ENCODE data around the gene SREBF2.
A peak's percentile ranks its signal among the peaks of the same experiment; 100 is the strongest.

SREBF2 gene

DNA sequence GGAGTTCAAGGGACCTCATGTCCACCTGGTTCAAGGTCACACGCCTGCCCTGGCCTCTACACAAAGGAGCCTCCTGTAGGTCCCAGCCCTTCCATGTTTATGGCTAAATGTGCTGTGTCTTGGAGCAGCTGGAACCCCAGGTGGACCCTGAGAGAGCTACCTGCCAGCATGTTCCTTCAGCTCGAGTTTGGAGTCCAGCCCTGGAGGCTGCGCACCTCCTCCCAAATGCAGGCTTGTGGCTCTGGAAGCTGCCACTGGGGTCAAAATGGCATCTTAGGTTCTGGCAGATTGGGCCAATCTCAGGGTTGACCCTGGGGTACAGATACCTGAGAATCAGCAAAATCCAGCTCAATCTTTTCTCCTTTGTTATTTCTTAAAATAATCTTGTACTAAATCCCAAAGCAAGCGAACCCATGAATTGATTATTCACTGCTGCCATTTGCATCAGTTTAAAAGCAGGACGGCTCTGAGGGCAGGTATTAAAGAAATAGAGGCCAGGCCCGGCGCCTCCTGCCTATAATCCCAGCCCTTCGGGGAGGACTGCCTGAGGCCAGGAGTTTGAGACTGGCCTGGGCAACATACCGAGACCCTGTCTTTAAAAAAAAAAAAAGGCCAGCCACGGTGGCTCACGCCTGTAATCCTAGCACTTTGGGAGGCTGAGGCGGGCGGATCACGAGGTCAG, 90.8 kb downstream of the SREBF2 start:
- DNase-seq, result no peak

- no peak for DNase-seq
Measured at GRCh38 chr22:41925783-41926460, 93.0 kb downstream of the SREBF2 start.

GRCh38 chr22:41927813-41928212, 94.9 kb downstream of the SREBF2 start:
- DNase-seq, result no peak

DNA sequence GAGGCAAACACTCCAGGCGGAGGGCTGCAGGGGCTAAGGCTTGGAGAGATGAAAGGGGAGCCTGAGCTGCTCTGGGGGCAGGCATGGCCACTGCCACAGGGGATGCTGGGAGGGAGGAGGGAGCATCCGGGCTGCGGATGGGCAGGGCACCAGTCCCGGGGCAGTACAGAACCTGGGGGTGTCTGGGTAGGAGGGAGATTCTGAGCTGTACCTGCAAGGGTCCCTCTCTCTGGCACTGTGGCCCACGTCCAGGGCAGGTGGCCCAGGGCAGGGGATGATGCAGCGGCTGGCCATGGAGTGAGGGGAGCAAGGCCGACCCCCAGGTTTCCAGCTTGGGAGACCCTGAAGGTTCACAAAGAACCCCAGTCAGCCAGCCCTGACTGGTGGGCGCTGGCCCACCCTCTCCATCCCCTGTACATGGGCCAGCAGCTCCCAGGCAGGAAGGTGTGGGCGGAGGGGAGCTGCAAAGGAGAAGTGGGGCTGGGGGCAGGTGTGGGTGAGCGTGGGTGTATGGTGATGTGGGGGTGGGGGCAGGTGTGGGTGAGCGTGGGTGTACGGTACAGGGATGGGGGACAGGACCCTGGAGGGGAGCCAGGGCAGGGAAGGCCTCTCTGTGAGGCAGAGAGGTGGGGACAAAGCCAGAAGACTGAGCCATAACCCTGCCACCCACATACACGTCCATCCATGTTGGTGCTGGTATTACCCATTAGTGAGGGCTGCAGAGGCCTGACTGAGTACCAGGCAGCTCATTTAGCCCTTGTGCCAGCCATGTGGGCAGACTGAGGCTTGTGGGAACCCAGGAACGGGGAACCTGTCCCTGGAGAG, 95.9 kb downstream of the SREBF2 start:
- DNase-seq, result no peak

GRCh38 chr22:41929418-41929810, 96.5 kb downstream of the SREBF2 start:
- peak; percentile 64 to 75 for DNase-seq

DNA sequence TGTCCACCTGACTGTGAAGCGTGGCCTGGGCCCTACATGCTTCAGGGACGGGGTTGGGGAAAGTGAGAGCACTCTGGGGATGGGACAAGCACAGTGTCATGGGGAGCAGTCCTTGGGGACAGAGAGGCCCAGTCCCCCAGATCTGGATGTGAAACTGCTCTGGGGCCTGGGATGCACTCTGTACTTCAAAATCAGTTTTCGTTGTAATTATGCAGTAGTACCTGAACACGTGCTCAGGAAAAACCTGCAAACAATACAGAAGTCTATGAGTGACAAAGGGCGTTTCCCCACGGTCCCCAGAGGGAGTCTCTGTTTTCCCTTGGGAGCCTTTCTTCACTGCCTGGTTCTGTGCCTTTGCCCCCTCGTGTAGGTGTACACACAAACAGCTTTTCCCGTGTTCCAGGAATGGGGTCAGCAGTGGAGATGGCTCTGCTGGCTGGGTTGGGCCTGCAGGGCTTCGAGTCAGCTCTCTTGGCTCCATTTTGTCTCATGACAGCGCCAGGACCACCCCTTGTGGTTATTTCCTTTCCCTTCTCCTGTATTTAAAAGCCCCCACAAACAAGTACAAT, 98.9 kb downstream of the SREBF2 start:
- DNase-seq, result no peak

GRCh38 chr22:41932353-41932752, 99.4 kb downstream of the SREBF2 start:
- DNase-seq, result no peak

DNA sequence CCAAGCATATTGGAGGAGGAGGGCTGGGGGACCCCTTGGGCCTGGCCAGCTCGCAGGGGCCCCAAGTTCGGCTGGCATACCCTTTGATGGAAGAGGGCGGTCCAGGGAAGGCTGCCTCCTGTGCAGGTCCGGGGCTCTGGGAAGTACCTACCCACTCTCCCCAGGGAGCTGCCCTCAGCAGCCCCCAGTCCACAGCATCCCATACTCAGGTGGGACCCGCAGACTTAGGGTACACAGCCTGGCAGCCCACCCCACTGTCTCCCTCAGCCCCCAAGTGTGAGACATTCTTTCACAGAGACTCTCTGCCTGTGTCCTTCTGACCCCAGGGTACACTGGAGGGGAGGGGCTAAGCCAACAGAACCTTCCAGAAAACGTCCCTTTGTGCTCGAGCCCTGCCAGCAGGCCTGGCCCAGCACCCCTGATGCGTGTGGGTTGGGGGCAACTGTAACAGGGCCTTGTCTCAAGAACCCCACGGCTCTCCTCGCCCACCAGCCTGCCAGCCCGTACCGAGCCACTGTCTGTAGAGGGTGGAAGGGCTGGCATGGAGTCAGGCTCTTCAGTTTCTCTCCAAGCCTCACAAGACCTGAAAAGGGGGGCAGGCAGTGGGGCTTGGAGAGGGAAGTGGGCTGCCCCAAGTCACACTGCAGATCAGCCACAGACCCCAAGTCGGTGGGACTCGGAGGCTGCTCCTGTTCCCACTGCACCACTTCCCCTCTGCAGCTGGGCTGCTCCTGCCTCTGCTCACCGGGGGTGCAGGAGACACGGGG, 100.7 kb downstream of the SREBF2 start:
- no peak for DNase-seq

- DNase-seq, result no peak
Measured at GRCh38 chr22:41934284-41935014, 101.5 kb downstream of the SREBF2 start.

GRCh38 chr22:41935015-41935351, 102.1 kb downstream of the SREBF2 start:
- no peak for DNase-seq

DNA sequence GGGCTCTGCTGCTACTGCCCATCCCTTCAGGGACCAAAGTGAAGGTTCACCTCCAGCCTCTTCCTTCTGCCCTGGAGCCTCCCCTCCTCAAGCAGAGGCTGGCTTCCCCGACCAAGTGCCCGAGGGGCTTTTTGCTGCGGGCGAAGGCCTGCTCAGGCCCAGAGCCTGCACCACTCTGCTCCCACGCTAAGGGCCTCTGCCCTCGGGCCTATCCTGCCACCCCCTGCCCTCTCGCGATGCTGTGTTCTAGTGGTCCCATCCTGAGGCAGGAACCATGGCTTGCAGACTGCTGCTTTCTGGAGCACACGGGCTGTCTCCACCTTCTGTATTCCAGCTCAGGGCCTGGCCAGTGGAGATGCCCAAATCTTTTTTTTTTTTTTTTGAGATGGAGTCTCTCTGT, 102.6 kb downstream of the SREBF2 start:
- no peak for DNase-seq

DNA sequence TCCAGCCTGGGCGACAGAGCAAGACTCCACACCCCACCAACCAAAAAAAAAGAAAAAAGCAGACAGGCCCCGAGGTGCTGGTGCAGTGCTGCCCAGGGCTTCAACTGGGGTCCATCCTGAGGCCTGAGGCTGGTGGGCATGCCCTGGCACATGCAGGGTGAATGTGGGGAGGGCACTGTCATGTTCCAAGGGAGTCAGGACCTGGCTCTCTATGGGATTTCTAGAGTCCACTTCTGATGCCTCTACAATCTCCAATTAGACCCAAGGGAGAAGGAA, 103.9 kb downstream of the SREBF2 start:
- DNase-seq, result no peak

GRCh38 chr22:41939981-41940831, 107.3 kb downstream of the SREBF2 start:
- no peak for DNase-seq

DNA sequence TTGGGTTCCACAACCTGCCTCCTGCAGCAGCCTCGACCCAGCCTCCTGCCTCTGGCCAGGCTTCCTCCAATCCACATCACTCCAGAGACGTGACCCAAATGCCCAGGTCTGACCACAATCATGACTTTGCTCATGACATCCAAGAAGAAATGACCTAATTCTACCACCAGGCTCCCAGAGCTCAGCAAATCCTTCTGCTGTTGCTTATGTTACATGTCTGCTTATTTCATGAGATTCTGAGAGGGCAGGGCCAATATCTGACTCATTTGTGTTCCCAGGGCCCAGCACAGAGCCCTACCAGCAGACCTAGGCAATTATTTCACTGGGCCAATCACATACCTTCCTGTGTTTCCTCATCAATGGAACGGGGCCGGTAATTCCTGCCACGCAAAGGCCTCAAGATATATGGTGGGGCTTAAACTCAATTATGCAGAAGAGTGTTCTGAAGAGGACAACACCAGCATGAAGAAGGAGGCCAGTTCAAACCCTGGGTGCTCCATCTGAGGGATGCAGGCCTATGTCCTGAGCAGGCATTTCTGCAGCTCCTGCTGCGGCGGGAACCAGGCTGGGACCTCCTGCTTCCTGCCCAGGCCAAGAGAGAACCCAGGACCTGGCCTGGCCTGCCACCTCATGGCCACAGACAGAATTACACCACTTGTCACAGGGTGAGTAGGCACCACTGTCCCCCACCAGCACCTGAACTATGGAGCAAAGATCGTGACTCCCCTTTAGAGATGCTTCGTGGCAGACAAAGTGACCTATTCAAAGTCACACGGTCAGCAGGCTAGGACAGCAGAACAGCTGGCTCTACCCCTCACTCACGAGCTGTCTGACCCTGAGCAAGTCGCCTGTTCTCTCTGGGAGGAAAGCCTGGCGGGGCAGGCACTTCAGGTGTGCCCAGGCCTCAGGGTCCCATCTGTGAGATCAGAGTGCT, 108.2 kb downstream of the SREBF2 start:
- DNase-seq, result peak; percentile 43 to 54

- no peak for DNase-seq
Measured at GRCh38 chr22:41943661-41944209, 110.8 kb downstream of the SREBF2 start.

GRCh38 chr22:41946629-41947423, 113.9 kb downstream of the SREBF2 start, which contains the start of gene CENPM:
TSS of gene CENPM (minus strand) at chr22:41947152. CDS start at chr22:41947076, 76 bp downstream.
- peak; percentile 97 for DNase-seq

- no peak for DNase-seq
Measured at GRCh38 chr22:41947424-41948080, 114.6 kb downstream of the SREBF2 start.

DNA sequence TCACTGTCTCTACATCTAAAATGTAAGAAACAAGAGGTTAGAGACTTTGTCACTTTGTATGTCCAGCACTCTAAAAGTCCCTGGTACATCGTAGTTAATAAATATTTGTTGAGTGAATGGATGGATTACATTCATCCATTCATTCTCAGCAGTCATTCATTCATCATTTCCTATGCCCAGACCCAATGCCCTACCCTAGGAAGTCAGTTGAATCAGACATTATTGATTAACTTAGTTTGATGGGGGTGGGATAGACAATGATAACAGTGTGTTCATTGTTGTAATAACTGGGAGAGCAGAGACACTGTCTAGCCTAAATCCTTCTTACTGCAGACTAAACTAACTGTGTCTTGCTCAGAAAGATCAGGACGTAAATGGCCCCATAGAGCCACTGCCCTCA, 115.2 kb downstream of the SREBF2 start:
- DNase-seq, result no peak
